H9 (cell line): ENCODE measurements around the gene IGSF9B. TPM values are rescaled to one million over a fixed set of nuclear protein-coding genes. Genes with fewer than 3 reads are reported as not detected.
A peak's percentile ranks its signal among the peaks of the same experiment; 100 is the strongest.

Source experiments
- DNase-seq: peaks from one replicate; pipeline ENCODE4 v3.0.0-alpha.2; 2017
- H2AFZ ChIP-seq: one replicate; pipeline ENCODE4 v1.6.1; 2013; ENCODE audit warnings: mild to moderate bottlenecking, low read length, control low read depth, moderate library complexity
- H2AK5ac ChIP-seq: 2 replicates; pipeline ENCODE4 v1.6.1; 2013; ENCODE audit warnings: low read length, control low read depth, mixed read lengths; ENCODE audit not compliant: insufficient read length
- H2BK120ac ChIP-seq: one replicate; pipeline ENCODE4 v1.6.1; 2013; ENCODE audit warnings: low read depth, mild to moderate bottlenecking, low read length, control low read depth, inconsistent platforms; ENCODE audit not compliant: poor library complexity, severe bottlenecking
- H2BK12ac ChIP-seq: 2 replicates; pipeline ENCODE4 v1.6.1; 2013; ENCODE audit warnings: low read length, control low read depth, mixed read lengths, low read depth; ENCODE audit not compliant: insufficient read length
- H2BK15ac ChIP-seq: 2 replicates; pipeline ENCODE4 v1.6.1; 2013; ENCODE audit warnings: low read depth, low read length, control low read depth
- H2BK20ac ChIP-seq: one replicate; pipeline ENCODE4 v1.6.1; 2013; ENCODE audit warnings: low read depth, mild to moderate bottlenecking, low read length, control low read depth, inconsistent platforms; ENCODE audit not compliant: poor library complexity, severe bottlenecking
- H2BK5ac ChIP-seq: 2 replicates; pipeline ENCODE4 v1.6.1; 2013; ENCODE audit warnings: low read length, control low read depth, mixed read lengths; ENCODE audit not compliant: insufficient read length
- H3K14ac ChIP-seq: 2 replicates; pipeline ENCODE4 v1.6.1; 2013; ENCODE audit warnings: low read length, control low read depth; ENCODE audit not compliant: insufficient read depth
- H3K18ac ChIP-seq: 2 replicates; pipeline ENCODE4 v1.6.1; 2013; ENCODE audit warnings: low read depth, mild to moderate bottlenecking, mixed read lengths, low read length, control low read depth; ENCODE audit not compliant: insufficient read length
- H3K23ac ChIP-seq: 2 replicates; pipeline ENCODE4 v1.6.1; 2013; ENCODE audit warnings: low read length, control low read depth, mixed read lengths, low read depth; ENCODE audit not compliant: insufficient read length
- H3K23me2 ChIP-seq: 2 replicates; pipeline ENCODE4 v1.6.1; 2013; ENCODE audit warnings: low read depth, mild to moderate bottlenecking, mixed read lengths, low read length, control low read depth; ENCODE audit not compliant: insufficient read length, poor library complexity, severe bottlenecking
- H3K27ac ChIP-seq: 2 replicates; pipeline ENCODE4 v1.5.1; 2013; ENCODE audit warnings: low read length, control low read depth, mixed read lengths, low read depth; ENCODE audit not compliant: insufficient read length
- H3K27me3 ChIP-seq: 2 replicates; pipeline ENCODE4 v1.6.1; 2013; ENCODE audit warnings: low read length, control low read depth, inconsistent platforms; ENCODE audit not compliant: insufficient read depth
- H3K4ac ChIP-seq: 2 replicates; pipeline ENCODE4 v1.6.1; 2013; ENCODE audit warnings: low read depth, mild to moderate bottlenecking, control low read depth, inconsistent platforms, low read length, moderate library complexity
- H3K4me1 ChIP-seq: 2 replicates; pipeline ENCODE4 v1.6.1; 2013; ENCODE audit warnings: low read length, control low read depth, inconsistent platforms; ENCODE audit not compliant: insufficient read depth
- H3K4me2 ChIP-seq: 2 replicates; pipeline ENCODE4 v1.6.1; 2013; ENCODE audit warnings: low read length, control low read depth, mixed read lengths; ENCODE audit not compliant: insufficient read length, insufficient read depth
- H3K56ac ChIP-seq: 2 replicates; pipeline ENCODE4 v1.6.1; 2013; ENCODE audit warnings: low read depth, mild to moderate bottlenecking, mixed read lengths, low read length, control low read depth; ENCODE audit not compliant: insufficient read length
- H3K79me1 ChIP-seq: 2 replicates; pipeline ENCODE4 v1.6.1; 2013; ENCODE audit warnings: low read depth, mild to moderate bottlenecking, moderate library complexity, low read length, control low read depth, inconsistent platforms; ENCODE audit not compliant: insufficient read depth, poor library complexity, severe bottlenecking
- H3K79me2 ChIP-seq: 2 replicates; pipeline ENCODE4 v1.6.1; 2013; ENCODE audit warnings: low read length, control low read depth, inconsistent platforms; ENCODE audit not compliant: insufficient read depth
- H3K9ac ChIP-seq: 2 replicates; pipeline ENCODE4 v1.6.1; 2013; ENCODE audit warnings: low read length, control low read depth, mixed read lengths; ENCODE audit not compliant: insufficient read length; ENCODE audit errors: extremely low read depth
- H3K9me3 ChIP-seq: one replicate; pipeline ENCODE4 v1.6.1; 2013; ENCODE audit warnings: low read depth, low read length, inconsistent platforms; ENCODE audit not compliant: control insufficient read depth
- H3T11ph ChIP-seq: one replicate; pipeline ENCODE4 v1.6.1; 2013; ENCODE audit warnings: mild to moderate bottlenecking, low read length, control low read depth, inconsistent platforms
- H4K20me1 ChIP-seq: one replicate; pipeline ENCODE4 v1.6.1; 2013; ENCODE audit not compliant: control insufficient read depth, insufficient read length, insufficient read depth
- H4K5ac ChIP-seq: 2 replicates; pipeline ENCODE4 v1.6.1; 2013; ENCODE audit warnings: low read depth, mild to moderate bottlenecking, mixed read lengths, low read length, control low read depth; ENCODE audit not compliant: insufficient read length
- H4K8ac ChIP-seq: replicated peaks from 2 replicates; pipeline ENCODE4 v1.6.1; 2013; ENCODE audit warnings: low read length, control low read depth, mixed read lengths, low read depth; ENCODE audit not compliant: insufficient read length
- H4K91ac ChIP-seq: 2 replicates; pipeline ENCODE4 v1.6.1; 2013; ENCODE audit warnings: low read depth, mild to moderate bottlenecking, moderate library complexity, mixed read lengths, low read length, control low read depth; ENCODE audit not compliant: insufficient read length
- H3K27ac Mint-ChIP-seq, 3 experiments: 2 replicates in 2 of 3; 3 replicates in 1 of 3; pipeline ENCODE4 v1.8.0; 2020 to 2021; ENCODE audit warnings: mixed read lengths in 3 of 3, mild to moderate bottlenecking in 1 of 3, moderate library complexity in 1 of 3
- H3K27me3 Mint-ChIP-seq: 2 replicates; pipeline ENCODE4 v1.8.0; 2021; ENCODE audit warnings: low read depth, mild to moderate bottlenecking, moderate library complexity, mixed read lengths
- H3K36me3 Mint-ChIP-seq, 3 experiments: 2 replicates in 2 of 3; 3 replicates in 1 of 3; pipeline ENCODE4 v1.8.0; 2020 to 2021; ENCODE audit warnings: low read depth in 3 of 3, mixed read lengths in 3 of 3; ENCODE audit not compliant: insufficient read depth in 1 of 3
- H3K4me1 Mint-ChIP-seq, 2 experiments: 2 replicates each; pipeline ENCODE4 v1.8.0; 2020; ENCODE audit warnings: mixed read lengths in 2 of 2
- H3K4me3 Mint-ChIP-seq, 2 experiments: 2 replicates in 1 of 2; 3 replicates in 1 of 2; pipeline ENCODE4 v1.8.0; 2020 to 2021; ENCODE audit warnings: mild to moderate bottlenecking in 2 of 2, mixed read lengths in 2 of 2, moderate library complexity in 1 of 2
- H3K9me3 Mint-ChIP-seq, 2 experiments: 2 replicates in 1 of 2; 3 replicates in 1 of 2; pipeline ENCODE4 v1.8.0; 2020; ENCODE audit warnings: mild to moderate bottlenecking in 2 of 2, mixed read lengths in 2 of 2, moderate library complexity in 1 of 2
- CTCF ChIP-seq: fragments of 200-600 bp; sonication (generic); conservative IDR thresholded peaks from 3 replicates; pipeline ENCODE4 v1.8.0; 2021; ENCODE audit warnings: antibody characterized with exemption, mild to moderate bottlenecking
- WGBS: extraction: QIAGEN DNeasy Blood & Tissue Kit; methylation state at CpG from one replicate; pipeline ENCODE4 v1.1.7; 2013; ENCODE audit warnings: missing lambda C conversion rate, low lambda C conversion rate, mixed read lengths; ENCODE audit not compliant: insufficient read length; ENCODE audit errors: extremely low coverage; 5-methylcytosine and 5-hydroxymethylcytosine counted together
- total RNA-seq: library from RNA; stranded (reverse); gene quantifications from 2 replicates; pipeline ENCODE4 v1.2.1, GENCODE V29; 2021

IGSF9B gene
- total RNA-seq, 1 experiment from 2014 or later = 25.7 TPM

GRCh38 chr11:133937468-133937867 lies 19.3 kb downstream of the IGSF9B start:
- no peak overlapping the region for H3K18ac ChIP-seq
- no peak overlapping the region for H3T11ph ChIP-seq
- H3K79me2 ChIP-seq = no peaks in the 10 kb centered on the region
- H3K4me1 Mint-ChIP-seq = 0 out of 4 replicates have a peak, but pooled peaks cover 0 to 2% of the 10 kb centered on the region in 2 experiments
- H2BK120ac ChIP-seq = no peak overlapping the region
- H4K8ac ChIP-seq = no peak overlapping the region
- H2BK12ac ChIP-seq = no peak overlapping the region
- H3K36me3 Mint-ChIP-seq = peaks cover 49 to 55% (median 52%) of the 10 kb centered on the region in 3 experiments
- H2BK20ac ChIP-seq = no peak overlapping the region
- H3K9me3 Mint-ChIP-seq = peaks cover 0 to 9% of the 10 kb centered on the region in 2 experiments; a peak in 2 of 5 replicates
- no peaks in the 10 kb centered on the region for H3K79me1 ChIP-seq
- H4K20me1 ChIP-seq = peaks cover 5% of the 10 kb centered on the region
- no peak overlapping the region for H3K56ac ChIP-seq
- H4K5ac ChIP-seq = no peak overlapping the region
- H3K27ac Mint-ChIP-seq = peak overlapping the region in 1 of 3 experiments; percentile 85; a peak in 1 of 7 replicates
- no peak overlapping the region for H3K27ac ChIP-seq
- H3K4me3 Mint-ChIP-seq = no peak overlapping the region
- H3K9ac ChIP-seq = no peak overlapping the region
- H3K23me2 ChIP-seq = no peaks in the 10 kb centered on the region
- no peaks in the 10 kb centered on the region for H3K27me3 ChIP-seq
- no peaks in the 10 kb centered on the region for H3K9me3 ChIP-seq
- H2AFZ ChIP-seq = no peak overlapping the region
- no peak overlapping the region for H3K4me2 ChIP-seq
- H3K27me3 Mint-ChIP-seq = no peaks in the 10 kb centered on the region; the same call in 1 of the 2 replicates
- no peak overlapping the region for H3K23ac ChIP-seq
- no peak for DNase-seq
- no peak for TF ChIP-seq CTCF
- no peak overlapping the region for H4K91ac ChIP-seq
- H3K4ac ChIP-seq = no peak overlapping the region
- H2BK15ac ChIP-seq = no peak overlapping the region
- no peak overlapping the region for H2BK5ac ChIP-seq
- WGBS = no CpG with 5 or more reads among the region's 16 CpGs
- H3K4me1 ChIP-seq = no peaks in the 10 kb centered on the region
- no peak overlapping the region for H3K14ac ChIP-seq
- H2AK5ac ChIP-seq = no peak overlapping the region
